Measurements from ENCODE around the gene CTDSPL. TPM values are rescaled to one million over a fixed set of nuclear protein-coding genes. Genes with fewer than 3 reads are reported as not detected.

Gene CTDSPL
- total and polyA plus RNA-seq, 2 of the 13 experiments (the other 11 are each of a cell fraction or from before 2014, with no cell fraction given), result 26.1 to 142 TPM

DNA sequence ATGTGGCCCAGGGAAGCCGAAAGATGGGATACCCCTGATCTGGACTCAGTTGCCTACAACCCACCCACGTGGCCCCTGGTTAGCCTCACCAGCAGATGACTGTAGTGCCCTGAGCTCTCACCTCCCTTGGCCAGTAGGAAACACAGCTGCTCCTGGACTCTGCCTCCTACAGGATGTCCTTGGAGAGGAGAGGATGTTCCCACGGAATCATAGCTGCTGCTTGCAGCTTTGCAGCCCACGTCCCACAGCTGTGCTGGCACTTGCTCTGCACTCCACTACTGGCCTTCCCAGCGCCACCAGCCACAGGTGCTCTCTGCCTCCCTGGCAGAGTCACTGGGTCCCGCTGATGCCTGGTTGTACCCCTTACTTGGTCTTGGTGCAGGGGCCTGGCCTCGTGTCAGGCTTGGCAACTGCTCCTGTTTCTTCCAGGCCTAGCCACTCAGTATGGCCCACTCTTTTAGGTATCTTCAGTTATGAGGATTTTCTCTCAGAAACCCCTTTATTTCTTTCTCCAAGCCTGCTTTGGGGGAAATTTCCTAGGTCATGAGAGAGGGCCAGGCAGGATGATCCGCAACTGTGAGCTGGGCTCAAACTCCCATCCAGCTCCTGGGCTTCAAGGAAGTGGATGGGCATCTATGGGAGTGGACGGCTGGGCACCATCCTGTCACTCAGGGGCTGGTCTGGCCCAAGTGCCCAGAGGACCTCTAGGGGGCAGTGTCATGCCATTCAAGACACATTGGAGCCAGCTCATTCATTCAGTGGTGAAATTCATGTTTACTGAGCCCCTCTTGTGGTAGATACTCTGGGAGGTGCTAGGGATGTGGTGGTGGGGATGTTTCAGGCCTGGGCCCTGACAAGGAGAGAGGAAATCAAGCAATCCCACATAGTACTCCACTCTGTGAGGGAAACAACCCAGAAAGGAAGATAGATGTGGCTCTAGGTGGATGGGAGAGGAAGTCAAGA lies 112.7 kb downstream of the CTDSPL start (continued):
- TF ChIP-seq ZNF687 (CRISPR knock-in tag; IDR thresholded peaks at IDR 0.05) (peak; percentile 43), CTCF (CRISPR knock-in tag; IDR thresholded peaks at IDR 0.05) (peak; percentile 88), NCOR1 (IDR thresholded peaks at IDR 0.05; ENCODE audit: borderline replicate concordance, low read length) (no peak), HOXA3 (CRISPR knock-in tag; IDR thresholded peaks at IDR 0.05) (no peak), XRCC5 (optimal IDR thresholded peaks at IDR 0.05; ENCODE audit: low read length) (peak; percentile 66), ZNF703 (CRISPR knock-in tag; IDR thresholded peaks at IDR 0.05; ENCODE audit: borderline replicate concordance) (no peak), ZNF547 (CRISPR knock-in tag; IDR thresholded peaks at IDR 0.05) (no peak), RAD21 (CRISPR knock-in tag; IDR thresholded peaks at IDR 0.05) (0 out of 2 replicates have a peak, but pooled peaks have one; percentile 44), ZNF431 (CRISPR knock-in tag; IDR thresholded peaks at IDR 0.05; ENCODE audit: borderline replicate concordance, low read depth) (no peak), ZBTB7B (CRISPR knock-in tag; IDR thresholded peaks at IDR 0.05) (0 out of 2 replicates have a peak, but pooled peaks have one; percentile 22), SMC3 (IDR thresholded peaks at IDR 0.05; ENCODE audit: low read length) (peak; percentile 52), TBX2 (CRISPR knock-in tag; IDR thresholded peaks at IDR 0.05; ENCODE audit: borderline replicate concordance) (0 out of 2 replicates have a peak, but pooled peaks have one; percentile 27), ZNF709 (CRISPR knock-in tag; IDR thresholded peaks at IDR 0.05) (no peak)

Data from HepG2 (cell line).